ENCODE data around the gene MBP. TPM values are rescaled to one million over a fixed set of nuclear protein-coding genes. Genes with fewer than 3 reads are reported as not detected.
"Not testable (repeated sequence)": the region's sequence is repeated elsewhere in the genome, so short reads cannot be mapped to it uniquely, and the experiment has no call there.

The MBP gene
- total RNA-seq, 2 donors from 2014 or later = 52.2 to 60.0 TPM

GRCh38 chr18:77030201-77030600, 102.4 kb downstream of the MBP start:
- ATAC-seq = no peak
- no peak for DNase-seq (ENCODE audit: low spot score in 2 of 2)
- Mint-ChIP-seq H3K9me3 (peaks cover 0 to 6% of the 10 kb centered on the region in 2 donors), H3K36me3 (peaks cover 13 to 14% of the 10 kb centered on the region in 2 donors), H3K27ac (peak overlapping the region in 1 of 2 donors; percentile 56)

GRCh38 chr18:77025831-77026363, 106.7 kb downstream of the MBP start:
- DNase-seq (ENCODE audit: low spot score in 2 of 2) (no peak), ATAC-seq (no peak)
- Mint-ChIP-seq H3K9me3 (no peaks in the 10 kb centered on the region), H3K36me3 (peaks cover 14 to 17% of the 10 kb centered on the region in 2 donors), H3K27ac (peak overlapping the region in 1 of 2 donors; percentile 22)

GRCh38 chr18:77025123-77025522, 107.5 kb downstream of the MBP start:
- Mint-ChIP-seq H3K27ac (no peak overlapping the region), H3K36me3 (peaks cover 7 to 17% of the 10 kb centered on the region in 2 donors), H3K9me3 (no peaks in the 10 kb centered on the region)
- no peak for ATAC-seq
- DNase-seq (ENCODE audit: low spot score in 2 of 2) = no peak

- DNase-seq (ENCODE audit: low spot score in 2 of 2) = no peak
- Mint-ChIP-seq H3K36me3 (peaks cover 5 to 10% of the 10 kb centered on the region in 2 donors), H3K9me3 (peaks cover 0 to under 1% of the 10 kb centered on the region in 2 donors), H3K27ac (no peak overlapping the region)
- no peak for ATAC-seq
Observed at GRCh38 chr18:77024476-77024875, 108.1 kb downstream of the MBP start.

- ATAC-seq (no peak), DNase-seq (ENCODE audit: low spot score in 2 of 2) (no peak)
- Mint-ChIP-seq H3K36me3 (peaks cover 10% of the 10 kb centered on the region in 2 donors), H3K9me3 (peaks cover 5 to 9% of the 10 kb centered on the region in 2 donors), H3K27ac (peak overlapping the region in 1 of 2 donors; percentile 23)
Observed at GRCh38 chr18:77023102-77023782, 109.3 kb downstream of the MBP start.

GRCh38 chr18:77022556-77022955, 110.0 kb downstream of the MBP start:
- no peak for ATAC-seq
- no peak for DNase-seq (ENCODE audit: low spot score in 2 of 2)
- Mint-ChIP-seq H3K9me3 (peaks cover 5 to 11% of the 10 kb centered on the region in 2 donors), H3K27ac (no peak overlapping the region), H3K36me3 (peaks cover 10% of the 10 kb centered on the region in 2 donors)

- ATAC-seq (no peak), DNase-seq (ENCODE audit: low spot score in 2 of 2) (no peak)
- peak overlapping the region in 1 of 2 donors; percentile 79 for H3K27ac Mint-ChIP-seq
- peaks cover 10 to 15% of the 10 kb centered on the region in 2 donors for H3K36me3 Mint-ChIP-seq
- peaks cover 5 to 11% of the 10 kb centered on the region in 2 donors for H3K9me3 Mint-ChIP-seq
Observed at GRCh38 chr18:77022116-77022515, 110.5 kb downstream of the MBP start.

GRCh38 chr18:77021478-77021877, 111.1 kb downstream of the MBP start:
- Mint-ChIP-seq H3K36me3 (peaks cover 10 to 21% of the 10 kb centered on the region in 2 donors), H3K9me3 (peaks cover 5 to 11% of the 10 kb centered on the region in 2 donors), H3K27ac (peak overlapping the region in 1 of 2 donors; percentile 79)
- ATAC-seq; DNase-seq (ENCODE audit: low spot score in 2 of 2): not testable (repeated sequence)

- no peak for ATAC-seq
- peaks cover 5 to 11% of the 10 kb centered on the region in 2 donors for H3K9me3 Mint-ChIP-seq
- H3K27ac Mint-ChIP-seq = no peak overlapping the region
- H3K36me3 Mint-ChIP-seq = peaks cover 9 to 25% of the 10 kb centered on the region in 2 donors
- DNase-seq (ENCODE audit: low spot score in 2 of 2) = no peak
Observed at GRCh38 chr18:77021075-77021474, 111.5 kb downstream of the MBP start.

GRCh38 chr18:77020561-77020960, 112.0 kb downstream of the MBP start:
- ATAC-seq = no peak
- DNase-seq (ENCODE audit: low spot score in 2 of 2) = no peak
- H3K9me3 Mint-ChIP-seq = peaks cover 5 to 11% of the 10 kb centered on the region in 2 donors
- H3K27ac Mint-ChIP-seq = peak overlapping the region in 1 of 2 donors; percentile 80
- peaks cover 4 to 27% of the 10 kb centered on the region in 2 donors for H3K36me3 Mint-ChIP-seq

- Mint-ChIP-seq H3K27ac (peak overlapping the region; percentile 80 to 85), H3K36me3 (peaks cover 4 to 27% of the 10 kb centered on the region in 2 donors), H3K9me3 (peaks cover 5 to 11% of the 10 kb centered on the region in 2 donors)
- DNase-seq (ENCODE audit: low spot score in 2 of 2) = no peak
- no peak for ATAC-seq
Observed at GRCh38 chr18:77019641-77020040, 112.9 kb downstream of the MBP start.

- ATAC-seq = not testable (repeated sequence)
- Mint-ChIP-seq H3K27ac (peak overlapping the region in 1 of 2 donors; percentile 80), H3K36me3 (peaks cover 3 to 27% of the 10 kb centered on the region in 2 donors)
Observed at GRCh38 chr18:77018650-77019049, 113.9 kb downstream of the MBP start.

GRCh38 chr18:77017355-77017754, 115.2 kb downstream of the MBP start:
- Mint-ChIP-seq H3K36me3 (peaks cover 0 to 27% of the 10 kb centered on the region in 2 donors), H3K27ac (no peak overlapping the region), H3K9me3 (peaks cover 5 to 11% of the 10 kb centered on the region in 2 donors)
- ATAC-seq = no peak
- DNase-seq (ENCODE audit: low spot score in 2 of 2) = no peak

More at GRCh38 chr18:77018650-77019049, 113.9 kb downstream of the MBP start:
- not testable (repeated sequence) for DNase-seq (ENCODE audit: low spot score in 2 of 2)
- H3K9me3 Mint-ChIP-seq = peaks cover 5 to 11% of the 10 kb centered on the region in 2 donors

- H3K9me3 Mint-ChIP-seq = peaks cover 5 to 11% of the 10 kb centered on the region in 2 donors
- no peak for DNase-seq (ENCODE audit: low spot score in 2 of 2)
- H3K36me3 Mint-ChIP-seq = peaks cover 0 to 27% of the 10 kb centered on the region in 2 donors
Observed at GRCh38 chr18:77016936-77017335, 115.6 kb downstream of the MBP start.

GRCh38 chr18:77015771-77016710, 116.5 kb downstream of the MBP start:
- no peak for ATAC-seq
- peaks cover 0 to 27% of the 10 kb centered on the region in 2 donors for H3K36me3 Mint-ChIP-seq
- H3K27ac Mint-ChIP-seq = peak overlapping the region in 1 of 2 donors; percentile 33
- peaks cover 5 to 11% of the 10 kb centered on the region in 2 donors for H3K9me3 Mint-ChIP-seq
- DNase-seq (ENCODE audit: low spot score in 2 of 2) = no peak

More at GRCh38 chr18:77016936-77017335, 115.6 kb downstream of the MBP start:
- no peak overlapping the region for H3K27ac Mint-ChIP-seq
- ATAC-seq = no peak

GRCh38 chr18:77015169-77015568, 117.4 kb downstream of the MBP start:
- ATAC-seq (no peak), DNase-seq (ENCODE audit: low spot score in 2 of 2) (no peak)
- peaks cover 0 to 27% of the 10 kb centered on the region in 2 donors for H3K36me3 Mint-ChIP-seq
- peak overlapping the region in 1 of 2 donors; percentile 33 for H3K27ac Mint-ChIP-seq
- peaks cover 5 to 11% of the 10 kb centered on the region in 2 donors for H3K9me3 Mint-ChIP-seq

Data from activated naive CD4-positive, alpha-beta T cell treated with anti-CD3 and anti-CD28 coated beads, Interleukin-2, amount 50 U/mL, for 72 hours (primary cell).